Measurements from ENCODE around the gene MAD1L1. TPM values are rescaled to one million over a fixed set of nuclear protein-coding genes. Genes with fewer than 3 reads are reported as not detected.

Gene MAD1L1
- total RNA-seq, 1 donor from 2014 or later, result 41.4 TPM

DNA sequence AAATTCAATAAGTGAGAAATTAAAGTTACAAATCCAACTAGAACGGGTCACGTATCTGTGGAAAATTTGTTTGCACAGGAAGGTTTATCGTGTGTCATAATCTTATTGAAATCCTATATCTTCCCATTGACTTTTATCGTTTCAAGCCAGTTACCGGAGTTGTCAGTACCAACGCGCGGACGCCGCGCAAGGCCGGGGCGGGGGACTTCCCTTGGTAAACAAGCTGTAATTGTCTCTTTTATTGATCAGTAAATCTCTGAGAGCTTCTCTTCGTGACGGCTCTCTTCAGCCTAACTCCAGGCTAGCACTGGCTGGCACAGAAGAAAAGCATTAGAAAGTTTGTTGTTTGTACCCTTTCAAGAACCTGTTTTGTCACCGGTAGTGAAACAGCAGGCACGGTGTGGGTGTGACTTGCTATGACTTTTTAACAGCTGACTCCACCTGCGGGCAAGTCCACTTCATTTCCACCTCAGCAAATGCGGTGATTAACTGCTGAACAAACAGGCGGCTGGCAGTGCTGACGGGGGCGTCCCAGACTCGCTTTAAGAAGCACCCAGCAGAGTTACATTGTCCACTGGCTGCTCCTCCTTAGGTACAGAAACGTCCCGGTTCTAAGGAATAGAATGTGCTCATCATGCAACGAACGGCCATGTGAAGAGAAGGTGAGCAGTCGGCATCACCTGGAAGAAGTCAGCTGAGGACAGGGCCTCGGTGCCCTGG lies 215.8 kb downstream of the MAD1L1 start:
- DNase-seq (ENCODE audit: low spot score), result no peak

DNA sequence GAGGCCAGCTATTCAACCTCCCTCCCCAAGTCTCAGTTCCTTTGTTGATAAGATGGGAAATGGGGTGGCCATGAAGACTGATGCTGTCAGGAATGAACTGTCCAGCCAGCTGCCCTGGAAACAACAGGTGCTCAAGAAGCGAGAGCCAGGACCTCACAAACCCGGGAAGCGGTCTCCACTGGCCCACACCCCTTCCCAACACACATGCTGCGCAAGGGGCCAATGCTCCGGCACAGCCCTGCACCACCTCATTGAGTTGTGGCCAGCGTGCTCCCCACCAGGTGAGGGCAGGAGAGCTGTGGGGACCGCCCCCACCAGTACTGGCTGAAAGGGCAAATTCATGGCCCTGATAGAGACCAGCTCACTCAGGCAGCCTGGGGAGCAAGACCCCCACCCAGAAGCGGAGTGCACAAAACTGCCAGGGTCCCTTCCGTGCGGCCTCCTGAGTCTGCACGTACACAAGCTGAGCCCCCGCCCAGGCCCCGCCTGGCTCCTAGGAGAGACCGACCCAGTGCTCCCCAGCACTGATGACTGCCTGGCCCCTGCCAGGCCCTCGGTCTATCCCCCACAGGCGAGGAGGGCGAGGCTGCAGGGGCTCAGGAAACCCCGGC lies 216.6 kb downstream of the MAD1L1 start:
- no peak for DNase-seq (ENCODE audit: low spot score)

GRCh38 chr7:2015251-2015871 lies 217.4 kb downstream of the MAD1L1 start:
- DNase-seq (ENCODE audit: low spot score), result no peak

DNA sequence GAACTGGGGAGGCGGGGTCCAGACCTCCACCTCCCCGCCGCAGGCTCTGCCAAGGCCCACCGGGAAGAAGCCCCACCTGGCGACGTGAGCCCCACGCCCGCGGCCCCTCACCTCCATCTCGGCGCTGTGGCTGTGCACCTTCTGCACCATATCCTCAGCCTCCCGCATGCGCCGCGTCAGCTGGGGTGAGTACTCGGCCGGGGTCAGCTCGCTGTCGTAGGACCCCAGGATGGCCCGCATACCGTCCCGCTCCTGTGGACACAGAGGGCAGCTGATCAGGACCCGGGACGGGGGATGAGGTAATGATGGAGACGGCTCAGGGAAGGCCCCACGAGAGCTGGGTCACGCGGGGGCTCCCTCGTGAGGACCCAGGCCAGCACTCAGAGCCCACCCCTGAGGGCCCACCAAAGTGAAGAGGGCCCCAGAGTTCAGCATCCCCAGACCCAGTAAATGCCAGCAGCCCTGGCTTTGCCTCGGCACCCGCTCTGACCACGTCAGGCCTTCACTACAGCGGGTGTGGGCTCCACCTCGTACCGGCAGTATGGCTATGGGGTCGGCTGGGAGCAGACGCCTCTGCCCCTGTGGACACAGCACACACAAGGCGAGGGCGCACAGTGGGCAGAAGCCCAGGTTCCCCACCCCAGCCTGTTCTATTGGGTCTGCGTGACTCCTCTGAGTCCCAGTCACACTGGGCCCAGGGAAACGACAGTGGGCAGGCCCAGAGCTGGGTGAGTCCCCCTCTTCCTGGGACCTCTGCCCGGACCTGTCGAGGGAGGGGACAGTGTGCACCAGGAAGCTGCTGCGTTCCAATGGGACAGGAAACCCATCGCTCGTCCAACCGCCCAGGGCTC lies 218.1 kb downstream of the MAD1L1 start:
- peak; percentile 67 for DNase-seq (ENCODE audit: low spot score)

DNA sequence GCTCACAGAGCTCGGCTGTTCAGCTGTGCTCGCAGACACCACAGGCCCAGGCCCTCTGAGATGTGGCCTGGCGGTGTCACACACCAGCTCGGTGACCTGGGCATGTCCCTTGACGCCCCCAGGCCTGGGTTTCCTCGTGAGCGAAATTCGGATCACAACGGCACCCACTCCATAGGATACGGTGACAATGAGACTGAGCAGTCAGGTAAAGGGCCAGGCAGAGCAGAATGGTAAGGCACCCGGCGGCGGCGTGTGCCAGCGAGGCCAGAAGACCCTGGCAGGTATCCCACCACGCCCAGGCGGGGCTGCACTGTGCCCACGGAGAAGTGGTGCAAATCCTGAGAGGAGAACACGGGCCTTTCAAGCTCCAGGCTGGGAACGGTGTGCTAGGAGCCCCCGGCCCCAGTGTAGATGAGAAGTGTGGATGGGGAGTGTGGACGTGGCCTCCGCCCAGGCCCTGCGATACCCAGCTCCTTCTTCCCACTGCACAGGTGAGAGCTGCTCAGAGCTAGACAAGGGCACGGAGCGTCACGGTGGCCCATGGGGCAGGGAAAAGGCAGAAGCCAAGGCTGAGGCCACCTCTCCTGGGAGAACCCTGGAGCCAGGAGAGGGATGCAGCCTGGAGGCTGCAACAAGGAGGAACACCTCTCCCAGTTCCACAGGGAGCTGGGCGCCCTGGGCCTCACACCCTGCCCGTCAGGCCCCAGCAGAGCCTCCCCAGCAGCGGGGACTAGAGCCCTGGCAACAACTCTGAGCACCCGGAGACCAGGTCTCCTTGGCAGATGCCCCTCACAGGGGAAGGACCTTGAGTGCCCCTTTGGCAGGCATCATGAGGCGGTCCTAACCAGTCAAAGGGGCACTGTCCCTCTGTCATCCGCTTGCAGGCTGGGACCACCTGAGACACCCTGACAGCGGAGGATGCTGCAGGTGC lies 219.1 kb downstream of the MAD1L1 start:
- DNase-seq (ENCODE audit: low spot score), result no peak

DNA sequence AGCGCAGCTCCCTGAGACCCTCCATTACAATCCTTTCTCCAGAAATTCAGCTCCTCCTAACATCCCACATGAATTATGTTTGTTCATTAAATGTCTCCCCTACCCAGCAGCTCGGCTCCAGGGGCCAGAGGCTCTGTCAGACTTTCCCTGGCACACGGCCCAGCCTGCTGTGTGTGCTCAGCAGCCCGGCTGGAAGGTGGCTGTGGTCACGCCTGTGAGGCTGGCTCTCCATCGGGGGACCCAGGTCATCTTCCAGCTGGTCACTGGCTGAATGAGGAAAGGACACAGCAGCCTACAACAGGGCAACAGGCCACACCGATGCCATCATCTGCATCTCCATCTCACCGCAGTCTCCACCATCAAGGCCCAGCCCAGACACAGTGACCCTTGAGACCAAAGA lies 219.8 kb downstream of the MAD1L1 start:
- no peak for DNase-seq (ENCODE audit: low spot score)

GRCh38 chr7:2012044-2012900 lies 220.5 kb downstream of the MAD1L1 start:
- no peak for DNase-seq (ENCODE audit: low spot score)

DNA sequence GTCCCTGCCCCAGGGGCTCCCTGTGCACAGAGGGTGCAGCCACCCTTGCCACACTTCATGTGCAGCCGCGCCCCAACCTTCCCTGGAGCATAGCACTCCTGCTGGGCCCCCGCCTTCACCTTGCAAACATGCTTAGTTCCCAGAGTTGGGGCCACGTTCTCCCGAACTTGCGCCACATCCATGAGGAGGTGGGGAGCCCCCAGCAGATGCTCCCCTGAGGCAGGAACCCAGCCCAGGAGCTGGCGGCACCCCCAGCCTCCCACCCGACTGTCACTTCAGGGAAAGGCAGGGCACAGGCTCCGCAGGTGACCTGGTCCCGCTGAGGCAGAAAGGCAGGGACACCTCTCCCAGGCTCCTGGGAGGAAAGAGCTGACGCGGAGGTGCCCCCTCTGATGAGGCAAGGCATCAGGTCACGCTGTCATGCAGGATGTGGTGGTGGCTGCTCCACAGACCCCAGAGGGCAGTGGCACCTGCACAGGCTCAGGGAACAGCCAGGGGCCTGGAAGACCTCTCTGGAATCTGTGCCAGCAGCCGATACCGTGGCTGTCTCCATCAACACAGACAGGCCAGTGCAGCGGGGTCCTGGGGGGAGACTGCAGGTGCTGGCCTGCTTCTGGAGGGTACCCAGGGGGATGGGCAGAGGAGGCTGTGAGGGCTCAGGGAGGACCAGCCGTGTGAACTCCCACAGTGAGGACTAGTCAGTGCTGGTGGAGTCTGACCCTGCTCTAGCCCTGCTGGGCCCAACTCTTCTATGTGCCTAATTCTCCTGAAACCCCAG lies 221.3 kb downstream of the MAD1L1 start:
- DNase-seq (ENCODE audit: low spot score), result no peak

DNA sequence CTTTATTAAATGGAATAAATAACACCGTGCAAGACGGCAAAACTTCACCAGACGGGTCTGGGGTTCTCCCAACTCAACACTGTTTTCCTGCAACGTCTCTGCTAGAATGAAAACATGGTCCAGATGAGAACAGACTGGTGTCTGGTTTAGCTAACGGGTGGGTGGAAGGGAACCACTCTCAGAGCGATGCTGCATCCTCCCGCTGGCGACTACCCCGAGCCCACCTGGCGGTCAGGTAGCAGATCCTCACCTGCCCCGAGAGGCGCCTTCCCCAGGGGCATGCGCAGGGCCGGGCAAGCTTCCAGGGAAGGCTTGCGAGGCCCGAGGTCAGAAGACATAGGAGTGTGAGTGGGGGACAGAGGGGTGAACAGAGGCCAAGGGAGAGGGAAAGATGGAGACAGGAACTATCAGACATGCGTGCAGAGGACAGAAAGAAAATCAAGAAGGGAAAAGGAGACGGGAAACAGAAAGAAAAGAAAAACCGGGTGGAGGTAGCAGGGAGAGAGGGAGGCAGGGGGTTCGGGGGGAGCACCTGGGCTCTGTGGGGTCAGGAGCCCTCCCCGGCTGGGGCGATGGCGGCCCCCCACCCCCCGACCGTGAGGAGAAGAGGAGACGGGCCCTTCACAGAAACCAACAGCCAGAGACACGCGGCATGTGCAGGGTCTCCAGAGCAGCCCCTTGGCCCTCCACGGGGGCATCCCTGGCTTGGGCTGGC lies 222.0 kb downstream of the MAD1L1 start:
- DNase-seq (ENCODE audit: low spot score), result no peak

GRCh38 chr7:2010101-2010500 lies 222.6 kb downstream of the MAD1L1 start:
- no peak for DNase-seq (ENCODE audit: low spot score)

- no peak for DNase-seq (ENCODE audit: low spot score)
These were observed 223.2 kb downstream of the MAD1L1 start for GRCh38 chr7:2009541-2010001.

DNA sequence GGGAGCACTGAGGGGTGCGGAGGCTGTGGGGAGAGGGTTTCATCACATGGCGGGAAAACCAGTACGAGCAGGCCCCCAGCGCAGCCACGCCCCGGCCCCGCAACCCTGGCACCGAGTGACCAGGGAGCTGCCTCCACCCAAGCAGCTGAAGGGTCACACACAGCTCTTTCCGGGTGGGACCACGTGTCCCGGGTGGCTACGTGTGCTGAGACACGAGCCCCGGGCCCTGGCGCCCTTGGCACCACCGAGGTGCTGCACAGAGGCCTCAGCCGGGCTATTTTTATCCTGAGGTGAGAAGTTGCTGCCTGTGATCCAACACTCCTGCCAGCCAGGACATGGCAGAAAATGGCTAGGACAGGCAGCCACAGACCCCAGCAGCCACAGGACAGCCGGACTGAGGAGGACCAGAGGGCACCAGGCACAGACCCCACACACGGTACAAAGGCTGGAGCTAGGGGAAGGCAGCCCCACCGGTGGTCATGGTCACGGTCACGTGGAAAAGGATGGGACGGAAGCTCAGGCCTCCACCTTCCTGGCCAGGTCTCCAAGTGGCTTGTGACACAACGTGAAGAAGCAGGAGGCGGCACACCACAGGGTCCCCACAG lies 223.7 kb downstream of the MAD1L1 start:
- no peak for DNase-seq (ENCODE audit: low spot score)

DNA sequence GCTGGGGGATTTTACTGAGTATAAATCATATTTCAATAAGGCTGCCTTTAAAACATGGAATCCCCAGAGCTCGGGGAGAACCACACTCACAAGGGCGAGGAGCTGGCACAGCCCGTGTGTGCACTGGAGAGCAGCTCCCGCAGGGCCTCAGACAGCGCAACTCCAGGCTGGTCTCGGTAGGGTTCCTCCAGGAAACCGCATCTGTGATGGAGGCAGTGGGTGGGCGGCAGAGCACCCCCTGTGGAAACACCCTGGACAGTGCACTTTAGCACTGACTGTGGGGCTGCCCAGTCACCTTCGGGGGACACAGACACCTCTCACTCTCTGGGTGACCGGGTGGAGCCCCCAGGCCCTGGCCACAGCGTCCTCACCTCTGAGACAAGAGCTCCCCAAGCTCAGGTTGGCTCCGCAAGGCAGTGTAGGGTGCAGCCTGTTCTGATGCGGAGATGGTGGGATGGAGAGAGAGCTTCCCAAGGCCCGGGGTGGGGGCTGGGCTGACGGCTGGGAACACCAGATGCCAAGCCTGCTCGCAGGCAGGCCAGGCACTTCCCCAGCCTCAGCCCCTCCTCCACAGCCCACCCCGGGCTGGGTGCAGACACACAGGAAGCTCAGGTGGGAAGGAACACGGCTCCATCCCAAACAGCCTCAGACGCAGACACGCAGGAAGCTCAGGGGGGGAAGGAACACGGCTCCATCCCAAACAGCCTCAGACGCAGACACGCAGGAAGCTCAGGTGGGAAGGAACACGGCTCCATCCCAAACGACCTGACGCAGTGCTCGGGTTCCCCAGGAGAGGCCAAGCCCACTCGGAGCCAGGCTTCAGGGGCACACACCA lies 224.4 kb downstream of the MAD1L1 start:
- no peak for DNase-seq (ENCODE audit: low spot score)

DNA sequence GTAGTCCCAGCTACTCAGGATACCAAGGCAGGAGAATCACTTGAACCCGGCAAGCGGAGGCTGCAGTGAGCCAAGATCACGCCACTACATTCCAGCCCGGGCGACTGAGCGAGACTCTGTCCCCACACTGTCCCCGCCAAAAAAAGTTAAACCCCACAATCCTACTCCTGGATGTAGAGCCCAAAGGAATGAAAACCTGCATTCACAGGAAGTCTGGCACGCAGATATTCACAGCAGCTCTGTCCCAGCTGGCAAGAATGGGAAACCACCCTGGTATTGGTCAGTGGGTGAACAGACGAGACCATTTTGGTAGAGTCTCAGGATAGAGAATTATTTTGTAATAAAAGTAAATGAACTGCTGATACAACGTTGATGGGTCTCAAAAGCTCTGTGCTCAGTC lies 225.2 kb downstream of the MAD1L1 start:
- no peak for DNase-seq (ENCODE audit: low spot score)

GRCh38 chr7:2006921-2007381 lies 225.8 kb downstream of the MAD1L1 start:
- no peak for DNase-seq (ENCODE audit: low spot score)

DNA sequence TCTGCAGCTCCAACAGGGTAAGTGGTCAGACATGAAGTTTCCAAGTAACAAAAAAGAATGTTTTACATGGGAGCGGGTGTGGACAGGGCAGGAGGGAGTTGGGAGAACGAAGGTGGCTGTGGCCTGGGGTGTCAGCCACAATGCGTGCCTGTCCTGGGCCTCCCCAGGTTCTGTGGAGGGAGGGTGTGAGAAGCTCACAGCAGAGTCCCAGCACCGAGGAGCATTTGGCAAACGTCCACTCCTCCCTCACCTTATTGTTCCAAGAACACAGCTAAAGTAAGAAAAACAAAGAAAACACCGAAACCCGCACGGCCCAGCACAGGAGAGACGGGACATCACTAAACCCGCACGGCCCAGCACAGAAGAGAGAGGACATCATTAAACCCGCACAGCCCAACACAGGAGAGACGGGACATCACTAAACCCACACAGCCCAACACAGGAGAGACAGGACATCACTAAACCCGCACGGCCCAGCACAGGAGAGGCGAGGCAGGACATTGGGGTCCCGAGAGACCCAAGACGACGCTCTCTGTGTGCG lies 226.4 kb downstream of the MAD1L1 start:
- DNase-seq (ENCODE audit: low spot score), result no peak

DNA sequence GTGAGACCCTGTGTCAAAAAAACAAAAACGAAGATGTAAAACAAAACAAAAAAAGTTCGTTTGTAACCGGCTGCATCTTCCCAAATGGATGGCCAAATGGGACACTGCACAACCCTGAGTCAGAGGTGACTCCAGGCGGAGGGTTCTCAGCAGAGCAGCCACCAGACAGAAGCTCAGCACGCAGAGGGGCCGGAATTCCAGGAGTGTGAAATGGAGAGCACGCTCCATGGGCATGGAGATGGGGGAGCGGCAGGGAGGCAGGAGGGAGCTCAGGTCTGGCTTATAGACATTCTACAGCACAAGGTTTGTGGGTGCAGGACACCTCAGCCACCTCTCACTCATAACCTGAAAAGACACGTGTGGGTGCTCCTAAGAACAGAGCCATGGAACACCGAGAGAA lies 227.0 kb downstream of the MAD1L1 start:
- DNase-seq (ENCODE audit: low spot score), result no peak

Measured in ureter (tissue), 1 donor.